Measurements from ENCODE around the gene PRH2.

The PRH2 gene

DNA sequence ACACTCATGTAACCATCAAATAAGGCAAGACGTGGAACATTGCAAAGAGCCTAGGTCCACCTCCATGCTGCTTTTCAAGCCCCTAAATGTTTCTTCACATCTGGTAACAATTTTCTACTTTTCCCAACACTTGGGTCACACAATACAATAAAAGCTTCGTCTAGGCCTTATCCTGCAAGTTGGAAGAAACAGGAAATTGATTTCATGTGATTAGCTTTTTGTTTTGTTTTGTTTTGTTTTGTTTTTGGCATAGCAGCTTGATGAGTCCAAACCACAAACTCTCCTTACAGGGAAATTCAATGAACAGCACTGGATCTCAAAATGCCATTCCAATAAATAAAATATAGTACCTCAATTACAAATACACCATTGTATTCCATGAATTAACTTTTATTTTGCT is 38.4 kb downstream of the PRH2 start:
- Histone ChIP-seq H3K9ac (ENCODE audit: insufficient read length) (no peak overlapping the region), H3K36me3 (ENCODE audit: insufficient read depth, low read length) (no peaks in the 10 kb centered on the region), H3K27ac (peak overlapping the region; percentile 66), H3K4me3 (no peak overlapping the region), H3K9me3 (ENCODE audit: low read depth, low read length) (no peaks in the 10 kb centered on the region)
- TF ChIP-seq POLR2AphosphoS5 (IDR thresholded peaks at IDR 0.05; ENCODE audit: borderline replicate concordance, low read depth, low read length) (no peak), FOXP2 (optimal IDR thresholded peaks at IDR 0.05; ENCODE audit: control extremely low read depth, extremely low read length, insufficient read depth) (no peak), EZH2 (IDR thresholded peaks at IDR 0.05) (no peak)
- peak; percentile 30 for DNase-seq (ENCODE audit: low read depth, low spot score)

DNA sequence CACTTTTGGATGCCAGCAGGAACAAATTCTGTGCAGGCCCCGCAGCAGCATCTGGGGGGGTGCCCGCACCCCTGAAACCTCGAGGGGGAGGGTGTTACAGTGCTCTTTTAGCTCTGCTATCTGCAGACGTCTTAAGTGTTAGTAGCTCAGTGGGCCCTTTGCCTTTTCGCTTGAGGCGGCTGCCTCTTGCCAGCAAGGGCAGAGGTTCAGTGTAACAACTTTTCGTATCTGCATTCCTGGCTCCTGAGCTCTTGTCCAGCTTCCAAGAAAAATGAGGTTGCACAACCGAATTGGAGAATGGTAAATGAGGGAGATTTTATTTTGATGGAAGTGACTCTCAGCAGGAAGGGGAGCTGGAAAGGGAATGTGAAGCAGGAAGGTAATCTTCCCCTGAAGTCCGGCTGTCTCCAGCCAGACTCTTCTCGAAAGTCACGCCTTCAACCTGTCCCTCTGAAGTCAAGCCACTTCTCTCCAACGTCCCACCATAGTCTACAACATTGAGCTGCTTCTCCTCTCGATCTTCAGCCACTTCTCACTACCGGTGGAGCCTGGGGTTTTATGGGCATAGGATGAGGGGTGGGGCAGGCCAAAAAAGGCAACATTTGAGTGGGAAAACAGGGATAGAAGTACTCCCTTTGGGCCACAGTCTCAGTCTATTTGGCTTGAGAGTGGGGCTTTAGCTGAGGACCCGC is 39.9 kb downstream of the PRH2 start:
- TF ChIP-seq POLR2AphosphoS5 (IDR thresholded peaks at IDR 0.05; ENCODE audit: borderline replicate concordance, low read depth, low read length) (no peak), FOXP2 (optimal IDR thresholded peaks at IDR 0.05; ENCODE audit: control extremely low read depth, extremely low read length, insufficient read depth) (no peak), EZH2 (IDR thresholded peaks at IDR 0.05) (no peak)
- no peak overlapping the region for H3K27ac ChIP-seq

DNA sequence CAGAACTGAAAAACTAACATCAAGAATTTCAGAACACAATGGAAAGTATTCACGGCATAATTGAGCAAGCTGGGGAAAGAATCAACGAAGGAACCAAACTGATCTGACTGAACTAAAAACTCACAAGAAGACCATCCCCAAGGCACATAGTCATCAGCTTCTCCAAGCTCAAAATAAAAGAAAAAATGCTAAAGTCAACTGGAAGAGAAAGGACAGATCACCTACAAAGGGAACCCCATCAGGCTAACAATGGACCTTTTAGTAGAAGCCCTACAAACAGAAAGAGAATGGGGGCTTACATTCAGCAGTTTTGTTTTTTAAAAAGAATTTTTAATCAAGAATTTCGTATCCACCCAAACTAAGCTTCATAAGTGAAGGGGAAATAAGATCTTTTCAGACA is 45.9 kb downstream of the PRH2 start:
- TF ChIP-seq POLR2AphosphoS5 (IDR thresholded peaks at IDR 0.05; ENCODE audit: borderline replicate concordance, low read depth, low read length) (no peak), EZH2 (IDR thresholded peaks at IDR 0.05) (no peak), FOXP2 (optimal IDR thresholded peaks at IDR 0.05; ENCODE audit: control extremely low read depth, extremely low read length, insufficient read depth) (no peak)
- H3K4me3 ChIP-seq, result no peak overlapping the region
- H3K9ac ChIP-seq (ENCODE audit: insufficient read length), result no peak overlapping the region
- H3K9me3 ChIP-seq (ENCODE audit: low read depth, low read length), result no peaks in the 10 kb centered on the region
- no peaks in the 10 kb centered on the region for H3K36me3 ChIP-seq (ENCODE audit: insufficient read depth, low read length)
- H3K27ac ChIP-seq, result no peak overlapping the region
- no peak for DNase-seq (ENCODE audit: low read depth, low spot score)

More for the DNA sequence above, 39.9 kb downstream of the PRH2 start:
- H3K36me3 ChIP-seq (ENCODE audit: insufficient read depth, low read length), result no peaks in the 10 kb centered on the region
- H3K9ac ChIP-seq (ENCODE audit: insufficient read length), result no peak overlapping the region
- H3K4me3 ChIP-seq, result no peak overlapping the region
- no peaks in the 10 kb centered on the region for H3K9me3 ChIP-seq (ENCODE audit: low read depth, low read length)
- no peak for DNase-seq (ENCODE audit: low read depth, low spot score)

DNA sequence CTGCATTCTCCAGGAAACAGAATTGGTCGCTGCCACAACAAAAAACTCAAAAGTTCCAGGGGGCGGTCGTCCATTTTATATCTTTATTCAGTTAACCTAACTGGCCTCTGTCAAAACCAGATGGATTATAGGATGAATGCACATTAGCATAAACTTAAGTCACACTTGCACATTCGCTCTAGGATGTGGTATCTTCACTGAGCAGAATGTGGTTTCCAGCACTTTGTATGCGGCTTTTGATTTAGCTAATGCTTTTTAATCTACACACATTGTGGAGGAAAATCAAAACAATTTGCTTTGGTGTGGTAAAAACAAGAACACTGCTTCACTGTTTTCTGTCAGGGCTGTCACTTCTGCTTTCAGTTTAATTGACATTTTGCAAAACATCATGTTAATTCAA is 53.2 kb downstream of the PRH2 start:
- H3K36me3 ChIP-seq (ENCODE audit: insufficient read depth, low read length), result no peaks in the 10 kb centered on the region
- no peak overlapping the region for H3K4me3 ChIP-seq
- H3K9me3 ChIP-seq (ENCODE audit: low read depth, low read length), result no peaks in the 10 kb centered on the region
- no peak overlapping the region for H3K27ac ChIP-seq
- DNase-seq (ENCODE audit: low read depth, low spot score), result no peak
- no peak overlapping the region for H3K9ac ChIP-seq (ENCODE audit: insufficient read length)
- no peak for TF ChIP-seq FOXP2 (optimal IDR thresholded peaks at IDR 0.05; ENCODE audit: control extremely low read depth, extremely low read length, insufficient read depth)
- no peak for TF ChIP-seq POLR2AphosphoS5 (IDR thresholded peaks at IDR 0.05; ENCODE audit: borderline replicate concordance, low read depth, low read length)
- no peak for TF ChIP-seq EZH2 (IDR thresholded peaks at IDR 0.05)

Measured in SK-N-MC (cell line).